Stimulated activated CD8-positive, alpha-beta memory T cell treated with anti-CD3 and anti-CD28 coated beads, Interleukin-15, amount 100 ng/mL, for 48 hours (primary cell): ENCODE results near the gene STN1.

ENCODE experiments used
- DNase-seq, 2 donors: peaks; one replicate each; pipeline ENCODE4 v3.0.0-alpha.2; 2020; ENCODE audit warnings: low read depth in 2 of 2

Gene STN1

GRCh38 chr10:103843854-103844570 is 74.0 kb downstream of the STN1 start:
- no peak for DNase-seq

GRCh38 chr10:103843045-103843444 is 74.9 kb downstream of the STN1 start:
- no peak for DNase-seq

- DNase-seq = no peak
Measured at GRCh38 chr10:103842605-103843004, 75.4 kb downstream of the STN1 start.

- no peak for DNase-seq
Measured at GRCh38 chr10:103841519-103841918, 76.5 kb downstream of the STN1 start.

GRCh38 chr10:103840740-103841070 is 77.3 kb downstream of the STN1 start:
- no peak for DNase-seq

- DNase-seq = no peak
Measured at GRCh38 chr10:103839872-103840739, 77.9 kb downstream of the STN1 start.

GRCh38 chr10:103839519-103839871 is 78.5 kb downstream of the STN1 start:
- DNase-seq = no peak

GRCh38 chr10:103838862-103839518 is 79.0 kb downstream of the STN1 start:
- DNase-seq = no peak

GRCh38 chr10:103838070-103838395 is 80.0 kb downstream of the STN1 start:
- DNase-seq = no peak

GRCh38 chr10:103837370-103838069 is 80.5 kb downstream of the STN1 start:
- DNase-seq = no peak

GRCh38 chr10:103836861-103837260 is 81.1 kb downstream of the STN1 start:
- DNase-seq = no peak

GRCh38 chr10:103836273-103836672 is 81.7 kb downstream of the STN1 start:
- DNase-seq = no peak

- no peak for DNase-seq
Measured at GRCh38 chr10:103835096-103836050, 82.6 kb downstream of the STN1 start.

GRCh38 chr10:103834436-103835095 is 83.4 kb downstream of the STN1 start:
- DNase-seq = no peak

GRCh38 chr10:103833731-103834365 is 84.1 kb downstream of the STN1 start:
- no peak for DNase-seq

GRCh38 chr10:103832806-103833205 is 85.2 kb downstream of the STN1 start:
- DNase-seq = no peak
